Measurements from ENCODE around the gene P2RY12. TPM values are rescaled to one million over a fixed set of nuclear protein-coding genes. Genes with fewer than 3 reads are reported as not detected.

The P2RY12 gene
- total and polyA plus RNA-seq, 2 donors (not counting 3 experiments of a cell fraction or from before 2014, with no cell fraction given): not detected

DNA sequence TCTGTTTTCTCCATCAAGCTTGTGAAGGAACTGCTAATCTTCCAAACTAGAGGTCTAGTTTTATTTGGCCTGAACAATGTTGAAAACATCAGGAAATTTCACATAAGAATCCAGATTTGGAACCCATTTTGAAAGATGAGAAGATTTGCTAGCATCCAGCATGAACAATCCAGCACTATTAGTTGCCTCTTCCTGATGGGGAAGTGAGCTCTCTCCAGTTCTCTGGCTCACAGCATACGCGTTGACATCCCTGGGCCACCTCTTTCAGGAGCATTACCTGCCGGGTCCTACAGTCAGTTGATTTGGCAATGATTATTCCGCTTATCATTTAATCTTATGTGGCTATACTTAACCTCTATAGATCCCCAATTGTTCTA lies 78.8 kb downstream of the P2RY12 start:
- no peaks in the 10 kb centered on the region for H3K9me3 ChIP-seq (replicated peaks; ENCODE audit: control insufficient read depth, insufficient read depth, low read length)
- H3K9ac ChIP-seq (replicated peaks; ENCODE audit: extremely low read depth, insufficient read depth, low read length): no peak overlapping the region
- H3K4me1 ChIP-seq (ENCODE audit: control insufficient read depth, extremely low read depth, insufficient read depth, low read length): no peaks in the 10 kb centered on the region
- DNase-seq (ENCODE audit: low read depth, low spot score) (no peak), FAIRE-seq (no peak)
- BruUV-seq (replicated peaks): no TSS peak
- no peaks in the 10 kb centered on the region for H4K20me1 ChIP-seq (replicated peaks; ENCODE audit: control insufficient read depth, extremely low read depth, insufficient read depth, low read length)
- no peak overlapping the region for H3K27ac ChIP-seq (ENCODE audit: insufficient read depth, low read depth, low read length)
- peaks cover 0 to 2% of the 10 kb centered on the region in 2 experiments for H3K27me3 ChIP-seq (ENCODE audit: control insufficient read depth in 2 of 2, insufficient read depth in 2 of 2, low read length in 2 of 2)
- H2AFZ ChIP-seq (ENCODE audit: low read depth, low read length): no peak overlapping the region
- dilution Hi-C loops (cut with MboI; ENCODE audit: extremely low pct_ligation_motif_present, low sequenced_read_pairs): no loop called here
- no peaks in the 10 kb centered on the region for H3K36me3 ChIP-seq (ENCODE audit: control insufficient read depth in 2 of 2, extremely low read depth in 1 of 2, insufficient read depth in 2 of 2, low read length in 2 of 2)
- no peaks in the 10 kb centered on the region for H3K79me2 ChIP-seq (ENCODE audit: control insufficient read depth, insufficient read depth, low read length)
- H3K4me3 ChIP-seq (replicated peaks in 1 of 3; ENCODE audit: insufficient read depth in 1 of 3, low read depth in 1 of 3, low read length in 3 of 3): no peak overlapping the region
- ChIA-PET CTCF (interaction anchor here (0.7 to 2.1 kb wide), 8 partner anchors 8 to 77 kb away, joined by 3 to 7 read pairs (median 4); partner anchors contain the start of gene P2RY14), POLR2A (no interaction called here)
- intact Hi-C loops (cut with micrococcal nuclease): no loop called here
- no peak for TF ChIP-seq POLR2AphosphoS5 (IDR thresholded peaks at IDR 0.05; ENCODE audit: insufficient read depth, low read depth, low read length)
- TF ChIP-seq JUN (IDR thresholded peaks at IDR 0.05; ENCODE audit: borderline replicate concordance, insufficient read depth, insufficient read length, low read depth): no peak
- no peak for TF ChIP-seq POLR2A (IDR thresholded peaks at IDR 0.05; ENCODE audit: low read depth, low read length)
- no peak for TF ChIP-seq GATA2 (IDR thresholded peaks at IDR 0.05; ENCODE audit: insufficient read depth, insufficient read length, low read depth, low read length)
- no peak for TF ChIP-seq FOS (IDR thresholded peaks at IDR 0.05; ENCODE audit: borderline replicate concordance, insufficient read depth, low read length)
- TF ChIP-seq EZH2 (IDR thresholded peaks at IDR 0.05; ENCODE audit: borderline replicate concordance, low read depth, low read length, severe bottlenecking): no peak
- TF ChIP-seq, protein P1, sequence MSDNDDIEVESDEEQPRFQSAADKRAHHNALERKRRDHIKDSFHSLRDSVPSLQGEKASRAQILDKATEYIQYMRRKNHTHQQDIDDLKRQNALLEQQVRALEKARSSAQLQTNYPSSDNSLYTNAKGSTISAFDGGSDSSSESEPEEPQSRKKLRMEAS (IDR thresholded peaks at IDR 0.05; ENCODE audit: insufficient read depth, insufficient read length): no peak
- no peak for TF ChIP-seq MYC (IDR thresholded peaks at IDR 0.05; ENCODE audit: low read depth, low read length)
- H3K4me2 ChIP-seq (ENCODE audit: insufficient read depth, low read length): no peak overlapping the region
- H3K9me1 ChIP-seq (replicated peaks; ENCODE audit: control insufficient read depth, extremely low read depth, insufficient read depth, low read length): no peaks in the 10 kb centered on the region
